Thyroid gland (tissue), 4 donors: ENCODE results near the gene PLCD1. TPM values are rescaled to one million over a fixed set of nuclear protein-coding genes. Genes with fewer than 3 reads are reported as not detected.

Experiments
- DNase-seq, 2 donors: peaks; one replicate each; pipeline ENCODE4 v3.0.0-alpha.2; 2019
- H3K27ac ChIP-seq, 3 donors: fragments of 200-600 bp; sonication (generic); 1 replicate in 2 of 3; 2 replicates in 1 of 3; pipeline ENCODE4 v1.5.1; 2016 to 2019; ENCODE audit warnings: mild to moderate bottlenecking in 1 of 3, moderate library complexity in 1 of 3
- H3K27me3 ChIP-seq: fragments of 200-600 bp; sonication (generic); one replicate; pipeline ENCODE4 v1.5.1; 2019
- H3K36me3 ChIP-seq, 2 donors: fragments of 200-600 bp; sonication (generic); one replicate each; pipeline ENCODE4 v1.5.1; 2016 to 2019
- H3K4me1 ChIP-seq, 2 donors: fragments of 200-600 bp; sonication (generic); one replicate each; pipeline ENCODE4 v1.5.1; 2017 to 2019
- H3K4me3 ChIP-seq, 3 donors: fragments of 200-600 bp; sonication (generic); replicated peaks in 1 of 3; 1 replicate in 2 of 3; 2 replicates in 1 of 3; pipeline ENCODE4 v1.5.1; 2016; ENCODE audit warnings: mild to moderate bottlenecking in 1 of 3
- H3K9me3 ChIP-seq: fragments of 200-600 bp; sonication (generic); one replicate; pipeline ENCODE4 v1.5.1; 2017
- POLR2A ChIP-seq, 2 donors: fragments of 450-650 bp; IDR thresholded peaks; one replicate each; pipeline ENCODE4 v1.6.1; 2017; ENCODE audit warnings: antibody characterized with exemption in 2 of 2, mild to moderate bottlenecking in 2 of 2, moderate library complexity in 1 of 2
- whole genome bisulfite sequencing, 2 donors: methylation state at CpG; one replicate each; pipeline ENCODE4 v1.1.5; 2017; 5-methylcytosine and 5-hydroxymethylcytosine counted together
- intact Hi-C: fragments of 100-400 bp; cut with DNase I; formaldehyde crosslinking; loops from one replicate; pipeline ENCODE4 v1.15.1; 2023
- total RNA-seq, 4 donors: library from RNA; depleted of rRNA; stranded (reverse); fragments of >200 nt; gene quantifications; one replicate each; pipeline ENCODE4 v1.2.3, GENCODE V29; 2016
- TF ChIP-seq, protein P1 (sequence below), 6 experiments: fragments of 200-600 bp in 3 of 6; fragments of 450-650 bp in 3 of 6; sonication (generic) in 3 of 6; IDR thresholded peaks; one replicate each; pipeline ENCODE4 v1.5.1; 2016 to 2019; ENCODE audit warnings: antibody characterized with exemption in 6 of 6, mild to moderate bottlenecking in 2 of 6, inconsistent platforms in 1 of 6, moderate library complexity in 1 of 6

Gene PLCD1
- total RNA-seq, 4 donors from 2014 or later, result 13.8 to 19.9 (median 16.0) TPM

DNA sequence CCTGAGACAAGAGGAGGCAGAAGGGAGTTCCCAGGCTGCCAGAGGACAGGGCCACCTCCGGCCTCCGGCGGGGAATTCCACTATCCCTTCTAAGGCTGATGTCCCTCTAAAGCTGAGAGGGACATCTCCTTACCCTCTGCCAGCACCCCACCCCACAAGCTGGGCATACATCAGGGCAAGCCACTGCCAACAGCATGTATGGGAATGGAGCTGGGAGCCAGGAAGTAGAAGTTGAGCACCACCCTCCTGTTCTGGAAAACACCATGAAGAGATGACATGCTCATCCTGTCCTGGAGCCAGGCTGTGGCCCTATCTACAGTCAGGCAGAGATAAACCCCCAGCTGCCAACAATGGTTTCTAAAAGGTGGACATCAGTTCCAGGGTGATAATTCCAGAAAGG lies 7.1 kb downstream of the PLCD1 start:
- Histone ChIP-seq H3K9me3 (no peaks in the 10 kb centered on the region), H3K27me3 (no peaks in the 10 kb centered on the region), H3K4me1 (peaks cover 17% of the 10 kb centered on the region in 2 donors), H3K4me3 (no peak overlapping the region), H3K27ac (no peak overlapping the region), H3K36me3 (peaks cover 3 to 9% of the 10 kb centered on the region in 2 donors)
- WGBS, 2 donors, result 93% methylated on average over 3 of the region's 3 CpGs; no CpG with 5 or more reads in 1 of the 2 donors
- no peak for DNase-seq
- TF ChIP-seq, protein P1, sequence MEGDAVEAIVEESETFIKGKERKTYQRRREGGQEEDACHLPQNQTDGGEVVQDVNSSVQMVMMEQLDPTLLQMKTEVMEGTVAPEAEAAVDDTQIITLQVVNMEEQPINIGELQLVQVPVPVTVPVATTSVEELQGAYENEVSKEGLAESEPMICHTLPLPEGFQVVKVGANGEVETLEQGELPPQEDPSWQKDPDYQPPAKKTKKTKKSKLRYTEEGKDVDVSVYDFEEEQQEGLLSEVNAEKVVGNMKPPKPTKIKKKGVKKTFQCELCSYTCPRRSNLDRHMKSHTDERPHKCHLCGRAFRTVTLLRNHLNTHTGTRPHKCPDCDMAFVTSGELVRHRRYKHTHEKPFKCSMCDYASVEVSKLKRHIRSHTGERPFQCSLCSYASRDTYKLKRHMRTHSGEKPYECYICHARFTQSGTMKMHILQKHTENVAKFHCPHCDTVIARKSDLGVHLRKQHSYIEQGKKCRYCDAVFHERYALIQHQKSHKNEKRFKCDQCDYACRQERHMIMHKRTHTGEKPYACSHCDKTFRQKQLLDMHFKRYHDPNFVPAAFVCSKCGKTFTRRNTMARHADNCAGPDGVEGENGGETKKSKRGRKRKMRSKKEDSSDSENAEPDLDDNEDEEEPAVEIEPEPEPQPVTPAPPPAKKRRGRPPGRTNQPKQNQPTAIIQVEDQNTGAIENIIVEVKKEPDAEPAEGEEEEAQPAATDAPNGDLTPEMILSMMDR (IDR thresholded peaks at IDR 0.05), result no peak
- TF ChIP-seq POLR2A (IDR thresholded peaks at IDR 0.05), result no peak
- intact Hi-C loops, result no loop called here

DNA sequence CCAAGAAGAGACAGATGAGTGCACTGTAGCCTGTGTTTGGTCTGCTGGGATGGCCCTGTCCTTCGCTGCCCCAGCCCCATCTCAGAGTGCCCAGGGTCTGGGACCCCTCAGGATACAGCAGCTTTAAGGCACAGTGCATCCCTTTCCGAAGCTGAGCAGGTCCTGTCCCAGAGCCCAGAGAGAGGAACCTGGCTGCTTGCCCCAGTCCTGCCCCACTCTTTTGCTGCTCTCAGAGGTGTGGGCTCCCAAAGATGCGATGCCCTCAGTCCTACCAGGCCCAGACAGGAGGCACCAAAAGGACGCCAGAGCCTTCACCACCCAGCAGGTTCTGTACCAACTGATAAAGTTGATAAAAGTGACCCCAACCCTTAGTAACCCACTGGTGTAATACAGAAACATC lies 8.2 kb downstream of the PLCD1 start:
- H3K27ac ChIP-seq, result no peak overlapping the region
- peaks cover 16% of the 10 kb centered on the region in 2 donors for H3K4me1 ChIP-seq
- intact Hi-C loops, result no loop called here
- DNase-seq, result no peak
- 95 to 100% methylated on average over 4 of the region's 4 CpGs for WGBS, 2 donors
- peaks cover 7 to 12% of the 10 kb centered on the region in 2 donors for H3K36me3 ChIP-seq
- TF ChIP-seq POLR2A (IDR thresholded peaks at IDR 0.05), result no peak
- TF ChIP-seq, protein P1 (IDR thresholded peaks at IDR 0.05), result no peak
- H3K9me3 ChIP-seq, result no peaks in the 10 kb centered on the region
- H3K4me3 ChIP-seq, result no peak overlapping the region
- no peaks in the 10 kb centered on the region for H3K27me3 ChIP-seq

DNA sequence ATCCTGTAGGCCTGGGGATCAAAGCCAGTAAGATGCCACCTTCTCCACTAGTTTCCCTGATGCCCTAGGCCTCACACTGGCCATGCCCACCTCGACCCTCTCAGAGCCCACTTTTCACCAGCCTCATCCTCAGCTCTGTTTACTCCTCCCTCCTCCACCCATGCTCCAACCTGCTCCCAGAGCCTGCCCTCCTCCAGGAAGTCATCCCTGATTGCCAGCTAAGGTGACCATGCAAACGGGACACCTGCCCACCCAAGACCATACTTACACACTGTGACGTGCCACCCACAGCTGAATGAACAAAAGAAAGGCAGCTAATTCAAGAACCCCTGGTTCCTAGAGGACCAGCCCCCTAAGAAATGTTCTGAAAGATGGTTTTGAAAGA lies 9.1 kb downstream of the PLCD1 start:
- DNase-seq, result no peak
- H3K4me3 ChIP-seq, result no peak overlapping the region
- H3K4me1 ChIP-seq, result peaks cover 8% of the 10 kb centered on the region in 2 donors
- intact Hi-C loops, result no loop called here
- H3K9me3 ChIP-seq, result no peaks in the 10 kb centered on the region
- 84 to 90% methylated on average over 3 of the region's 3 CpGs for WGBS, 2 donors
- H3K27ac ChIP-seq, result no peak overlapping the region
- TF ChIP-seq, protein P1 (IDR thresholded peaks at IDR 0.05), result no peak
- TF ChIP-seq POLR2A (IDR thresholded peaks at IDR 0.05), result no peak
- H3K27me3 ChIP-seq, result no peaks in the 10 kb centered on the region
- peaks cover 15 to 21% of the 10 kb centered on the region in 2 donors for H3K36me3 ChIP-seq

DNA sequence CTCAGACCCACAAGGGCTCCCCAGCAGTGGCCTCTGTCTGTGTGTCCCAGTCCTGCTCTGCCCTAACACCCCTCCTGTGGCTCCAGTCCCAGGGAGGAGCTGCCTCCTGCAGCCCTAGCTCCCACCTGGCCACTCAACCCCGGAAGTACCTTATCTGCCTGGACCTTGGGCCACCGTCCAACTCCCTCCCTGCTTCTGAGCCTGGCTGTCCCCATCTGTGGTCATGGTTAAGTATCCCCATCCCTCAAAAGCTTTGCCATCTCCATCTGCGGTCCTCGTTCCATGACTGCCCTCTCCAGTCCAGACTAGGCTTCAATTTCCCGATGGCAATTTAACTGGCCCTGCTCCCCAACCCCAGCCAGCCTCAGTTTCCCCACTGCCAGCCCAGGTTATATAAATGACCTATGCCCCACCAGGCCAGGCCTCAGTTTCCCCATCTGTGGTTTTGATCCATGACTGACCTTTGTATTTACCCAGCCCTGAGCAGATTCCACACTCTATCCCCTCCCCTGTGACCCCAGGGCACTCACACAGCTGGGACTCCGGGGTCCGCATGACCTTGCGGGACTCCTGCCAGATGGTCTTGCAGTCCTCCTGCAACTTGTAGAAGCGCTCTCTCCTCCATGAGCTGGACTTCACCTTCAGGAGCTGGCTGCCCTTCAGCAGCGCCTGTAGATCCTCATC lies 9.6 kb downstream of the PLCD1 start:
- intact Hi-C loops, result no loop called here
- Histone ChIP-seq H3K4me3 (no peak overlapping the region), H3K27me3 (no peaks in the 10 kb centered on the region), H3K4me1 (peaks cover 5 to 6% of the 10 kb centered on the region in 2 donors), H3K27ac (no peak overlapping the region), H3K36me3 (peaks cover 17 to 24% of the 10 kb centered on the region in 2 donors), H3K9me3 (no peaks in the 10 kb centered on the region)
- no peak for TF ChIP-seq POLR2A (IDR thresholded peaks at IDR 0.05)
- TF ChIP-seq, protein P1 (IDR thresholded peaks at IDR 0.05), result no peak
- no peak for DNase-seq
- 80 to 83% methylated on average over 10 of the region's 10 CpGs for WGBS, 2 donors
